Tracheal epithelial cell (primary cell): ENCODE results near the gene URGCP. TPM values are rescaled to one million over a fixed set of nuclear protein-coding genes. Genes with fewer than 3 reads are reported as not detected.

Experiments used
- total RNA-seq: library from RNA; depleted of rRNA; stranded (reverse); fragments of >200 nt; gene quantifications from 2 replicates; pipeline ENCODE4 v1.2.1, GENCODE V29; 2014

The URGCP gene
- total RNA-seq = 28.0 and 35.2 TPM in 2 replicates

GRCh38 chr7:43906331-43907010 is at the start of gene URGCP:
Gene URGCP (minus strand): TSS chr7:43906596. CDS start chr7:43906575, 21 bp downstream.

GRCh38 chr7:43925984-43926797 is 19.8 kb upstream of the URGCP start, which contains the start of gene UBE2D4:
Gene UBE2D4 (plus strand): TSS chr7:43926436. CDS start chr7:43926533, 97 bp downstream.

GRCh38 chr7:43869006-43869866 is 37.2 kb downstream of the URGCP start, which contains the start of gene MRPS24:
Gene MRPS24 (minus strand): TSS chr7:43869517. CDS start chr7:43869495, 22 bp downstream.

Other genes with a start within 250 kb of the URGCP start
- 31.3 and 43.5 TPM in 2 replicates for gene COA1, start 177.1 kb downstream of the URGCP start, total RNA-seq
- 31.3 and 32.0 TPM in 2 replicates for gene BLVRA, start 147.9 kb downstream of the URGCP start, total RNA-seq
- 61.6 and 92.8 TPM in 2 replicates for gene MRPS24, start 37.1 kb downstream of the URGCP start, total RNA-seq
- gene UBE2D4, start 19.8 kb upstream of the URGCP start, total RNA-seq = 4.9 and 6.7 TPM in 2 replicates
- not detected in 2 replicates for gene SPDYE1, start 91.3 kb upstream of the URGCP start, total RNA-seq
- 59.0 and 163 TPM in 2 replicates for gene DBNL, start 138.1 kb upstream of the URGCP start, total RNA-seq
- gene PGAM2, start 159.0 kb upstream of the URGCP start, total RNA-seq = 1.3 TPM in 1 of 2 replicates, not detected in the other
- gene POLM, start 175.9 kb upstream of the URGCP start, total RNA-seq = 9.4 and 11.6 TPM in 2 replicates
- 3.6 TPM in 1 of 2 replicates, not detected in the other for gene AEBP1, start 197.7 kb upstream of the URGCP start, total RNA-seq
- gene POLD2, start 217.0 kb upstream of the URGCP start, total RNA-seq = 103 and 107 TPM in 2 replicates
- not detected in 2 replicates for gene MYL7, start 234.7 kb upstream of the URGCP start, total RNA-seq